ENCODE measurements around the gene ADAP2.
"Not testable (repeated sequence)": the region's sequence is repeated elsewhere in the genome, so short reads cannot be mapped to it uniquely, and the experiment has no call there.

Gene ADAP2

GRCh38 chr17:30961209-30962188, 39.8 kb downstream of the ADAP2 start:
- DNase-seq: peak; percentile 59
- in situ Hi-C loops (cut with HindIII; ENCODE audit: low pct_ligation_motif_present, low pct_unique_long_range_greater_than_20kb, low sequenced_read_pairs): no loop called here

GRCh38 chr17:30964312-30964711, 42.6 kb downstream of the ADAP2 start:
- DNase-seq; in situ Hi-C loops (cut with HindIII; ENCODE audit: low pct_ligation_motif_present, low pct_unique_long_range_greater_than_20kb, low sequenced_read_pairs): not testable (repeated sequence)

GRCh38 chr17:30964876-30965275, 43.1 kb downstream of the ADAP2 start:
- DNase-seq: no peak
- in situ Hi-C loops (cut with HindIII; ENCODE audit: low pct_ligation_motif_present, low pct_unique_long_range_greater_than_20kb, low sequenced_read_pairs): no loop called here

GRCh38 chr17:30965686-30966085, 43.9 kb downstream of the ADAP2 start:
- in situ Hi-C loops (cut with HindIII; ENCODE audit: low pct_ligation_motif_present, low pct_unique_long_range_greater_than_20kb, low sequenced_read_pairs): no loop called here

GRCh38 chr17:30967911-30968310, 46.2 kb downstream of the ADAP2 start:
- in situ Hi-C loops (cut with HindIII; ENCODE audit: low pct_ligation_motif_present, low pct_unique_long_range_greater_than_20kb, low sequenced_read_pairs); DNase-seq: not testable (repeated sequence)

More at GRCh38 chr17:30965686-30966085, 43.9 kb downstream of the ADAP2 start:
- no peak for DNase-seq

- in situ Hi-C loops (cut with HindIII; ENCODE audit: low pct_ligation_motif_present, low pct_unique_long_range_greater_than_20kb, low sequenced_read_pairs): no loop called here
- DNase-seq: peak; percentile 29
Measured at GRCh38 chr17:30969989-30970830, 48.5 kb downstream of the ADAP2 start.

GRCh38 chr17:30970831-30971567, 49.3 kb downstream of the ADAP2 start, which contains the start of gene RNF135:
Gene RNF135 (plus strand): TSS chr17:30971039. CDS start chr17:30971074, 35 bp downstream.
- in situ Hi-C loops (cut with HindIII; ENCODE audit: low pct_ligation_motif_present, low pct_unique_long_range_greater_than_20kb, low sequenced_read_pairs): no loop called here
- DNase-seq: peak; percentile 93

- DNase-seq: no peak
- in situ Hi-C loops (cut with HindIII; ENCODE audit: low pct_ligation_motif_present, low pct_unique_long_range_greater_than_20kb, low sequenced_read_pairs): no loop called here
Measured at GRCh38 chr17:30975042-30975820, 53.5 kb downstream of the ADAP2 start.

- in situ Hi-C loops (cut with HindIII; ENCODE audit: low pct_ligation_motif_present, low pct_unique_long_range_greater_than_20kb, low sequenced_read_pairs); DNase-seq: not testable (repeated sequence)
Measured at GRCh38 chr17:30979919-30980318, 58.2 kb downstream of the ADAP2 start.

GRCh38 chr17:30981531-30982519, 60.1 kb downstream of the ADAP2 start:
- no peak for DNase-seq
- in situ Hi-C loops (cut with HindIII; ENCODE audit: low pct_ligation_motif_present, low pct_unique_long_range_greater_than_20kb, low sequenced_read_pairs): no loop called here

GRCh38 chr17:30982855-30983254, 61.1 kb downstream of the ADAP2 start:
- DNase-seq: no peak
- in situ Hi-C loops (cut with HindIII; ENCODE audit: low pct_ligation_motif_present, low pct_unique_long_range_greater_than_20kb, low sequenced_read_pairs): no loop called here

- DNase-seq: no peak
- in situ Hi-C loops (cut with HindIII; ENCODE audit: low pct_ligation_motif_present, low pct_unique_long_range_greater_than_20kb, low sequenced_read_pairs): no loop called here
Measured at GRCh38 chr17:30990458-30990857, 68.7 kb downstream of the ADAP2 start.

- in situ Hi-C loops (cut with HindIII; ENCODE audit: low pct_ligation_motif_present, low pct_unique_long_range_greater_than_20kb, low sequenced_read_pairs): no loop called here
Measured at GRCh38 chr17:30992551-30992950, 70.8 kb downstream of the ADAP2 start.

GRCh38 chr17:30995347-30995746, 73.6 kb downstream of the ADAP2 start:
- in situ Hi-C loops (cut with HindIII; ENCODE audit: low pct_ligation_motif_present, low pct_unique_long_range_greater_than_20kb, low sequenced_read_pairs): no loop called here
- no peak for DNase-seq

More at GRCh38 chr17:30992551-30992950, 70.8 kb downstream of the ADAP2 start:
- no peak for DNase-seq

GRCh38 chr17:30996486-30996885, 74.7 kb downstream of the ADAP2 start:
- DNase-seq: peak; percentile 75
- in situ Hi-C loops (cut with HindIII; ENCODE audit: low pct_ligation_motif_present, low pct_unique_long_range_greater_than_20kb, low sequenced_read_pairs): no loop called here

GRCh38 chr17:30997270-30997669, 75.5 kb downstream of the ADAP2 start:
- in situ Hi-C loops (cut with HindIII; ENCODE audit: low pct_ligation_motif_present, low pct_unique_long_range_greater_than_20kb, low sequenced_read_pairs): no loop called here
- DNase-seq: no peak

GRCh38 chr17:30997842-30998241, 76.1 kb downstream of the ADAP2 start:
- in situ Hi-C loops (cut with HindIII; ENCODE audit: low pct_ligation_motif_present, low pct_unique_long_range_greater_than_20kb, low sequenced_read_pairs): no loop called here
- no peak for DNase-seq

Measured in ACHN (cell line).